Measurements from ENCODE around the gene HIVEP3. TPM values are rescaled to one million over a fixed set of nuclear protein-coding genes. Genes with fewer than 3 reads are reported as not detected.

The HIVEP3 gene
- total and polyA plus RNA-seq, 5 experiments from 2014 or later: 5.5 to 9.8 (median 6.3) TPM

DNA sequence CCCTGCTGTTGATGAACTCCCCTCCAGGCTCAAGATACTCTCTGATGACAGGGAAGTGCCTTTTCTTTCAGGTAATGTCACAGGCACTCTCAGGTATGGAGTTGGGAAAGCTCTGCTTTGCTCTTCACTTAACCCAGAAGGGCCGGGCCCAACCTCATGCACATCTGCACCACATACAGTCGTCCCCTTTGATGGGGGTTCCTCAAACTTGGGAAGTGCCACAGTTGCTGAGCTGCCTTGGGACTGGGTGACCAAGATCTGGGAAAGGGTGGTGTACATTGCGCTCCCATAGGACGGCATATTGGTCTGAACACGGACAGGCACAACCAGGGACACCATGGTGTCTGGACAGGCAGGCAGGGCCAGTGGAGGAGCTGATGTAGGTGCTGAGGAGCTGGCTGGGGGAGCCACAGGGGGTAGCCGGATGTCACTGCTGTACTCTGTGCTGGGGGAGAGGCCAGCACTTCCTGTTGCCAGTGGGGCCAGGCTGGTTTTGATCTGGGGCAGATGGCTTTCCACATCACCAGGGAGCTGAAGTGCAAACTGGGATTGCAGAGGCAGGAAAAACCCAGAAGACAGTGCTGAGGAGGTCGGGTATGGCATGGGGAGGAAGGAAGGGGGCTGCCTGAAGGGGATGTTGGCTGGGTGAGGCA lies 338.1 kb downstream of the HIVEP3 start:
- DNase-seq: no peak
- no peaks in the 10 kb centered on the region for H3K27me3 Mint-ChIP-seq
- ATAC-seq: no peak
- POLR2A ChIA-PET: interaction anchor here (0.6 kb wide), 1 partner anchor 580 kb away, joined by 3 read pairs; no protein-coding TSS in a partner anchor
- H3K9me3 Mint-ChIP-seq: no peaks in the 10 kb centered on the region
- no peak overlapping the region for H3K4me3 Mint-ChIP-seq
- H3K27ac Mint-ChIP-seq: peak overlapping the region in 2 of 10 donors; percentile 56 to 77
- peaks cover 0 to 5% (median 3%) of the 10 kb centered on the region in 3 donors for H3K36me3 Mint-ChIP-seq
- H3K4me1 Mint-ChIP-seq: peaks cover 7 to 10% (median 8%) of the 10 kb centered on the region in 4 donors

DNA sequence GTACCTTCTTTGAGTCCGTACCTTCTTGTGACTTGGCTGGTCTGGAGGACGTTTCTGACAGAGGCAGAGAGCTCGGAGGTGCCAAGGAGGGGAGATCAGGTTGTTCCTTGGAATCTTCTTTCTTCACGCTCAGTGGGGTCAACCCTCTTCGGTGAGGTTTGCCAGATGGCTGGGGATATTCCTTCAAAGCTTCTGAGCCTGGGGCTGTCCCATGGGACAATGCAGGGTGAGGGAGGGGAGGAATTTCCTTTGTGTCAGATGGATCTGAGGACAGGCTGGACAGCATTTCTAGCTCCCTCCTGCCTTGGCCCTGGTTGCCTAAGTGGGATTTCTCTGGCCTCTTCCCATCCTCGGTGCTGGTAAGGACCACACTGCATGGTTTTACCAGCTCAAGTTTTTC lies 338.7 kb downstream of the HIVEP3 start:
- Mint-ChIP-seq H3K4me3 (no peak overlapping the region), H3K36me3 (peaks cover 0 to 5% (median 3%) of the 10 kb centered on the region in 3 donors), H3K4me1 (peaks cover 7 to 10% (median 8%) of the 10 kb centered on the region in 4 donors), H3K27me3 (no peaks in the 10 kb centered on the region), H3K27ac (no peak overlapping the region), H3K9me3 (no peaks in the 10 kb centered on the region)
- POLR2A ChIA-PET: no interaction called here
- ATAC-seq: no peak
- no peak for DNase-seq

- POLR2A ChIA-PET: no interaction called here
- Mint-ChIP-seq H3K27ac (no peak overlapping the region), H3K4me3 (no peak overlapping the region), H3K4me1 (peaks cover 7 to 16% (median 14%) of the 10 kb centered on the region in 4 donors), H3K9me3 (no peaks in the 10 kb centered on the region), H3K27me3 (no peaks in the 10 kb centered on the region), H3K36me3 (no peaks in the 10 kb centered on the region)
- ATAC-seq (no peak), DNase-seq (no peak)
These were observed 339.9 kb downstream of the HIVEP3 start for GRCh38 chr1:41578712-41579335.

DNA sequence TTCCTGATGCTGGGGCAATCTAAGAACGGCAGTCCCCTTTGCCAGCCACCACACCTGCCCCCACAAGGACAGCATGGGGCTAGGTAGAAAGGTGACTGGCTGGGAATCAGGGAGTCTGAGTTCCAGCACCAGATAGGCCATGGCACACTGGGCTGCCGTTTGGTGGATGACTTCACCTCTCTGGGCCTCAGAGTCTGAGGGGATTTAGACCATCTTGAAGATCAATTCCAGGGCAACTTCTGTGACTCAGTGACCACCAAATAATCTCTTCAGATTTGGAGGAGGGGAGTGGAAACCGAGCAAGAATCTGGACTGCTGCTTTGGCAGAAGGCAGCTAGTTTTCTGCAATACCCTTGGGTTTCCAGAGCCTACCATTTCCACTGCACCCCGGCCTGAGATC lies 342.1 kb downstream of the HIVEP3 start:
- H3K36me3 Mint-ChIP-seq: no peaks in the 10 kb centered on the region
- peaks cover 10 to 21% (median 15%) of the 10 kb centered on the region in 4 donors for H3K4me1 Mint-ChIP-seq
- no peak overlapping the region for H3K27ac Mint-ChIP-seq
- ATAC-seq (no peak), DNase-seq (no peak)
- H3K9me3 Mint-ChIP-seq: no peaks in the 10 kb centered on the region
- POLR2A ChIA-PET: no interaction called here
- H3K27me3 Mint-ChIP-seq: no peaks in the 10 kb centered on the region
- no peak overlapping the region for H3K4me3 Mint-ChIP-seq

DNA sequence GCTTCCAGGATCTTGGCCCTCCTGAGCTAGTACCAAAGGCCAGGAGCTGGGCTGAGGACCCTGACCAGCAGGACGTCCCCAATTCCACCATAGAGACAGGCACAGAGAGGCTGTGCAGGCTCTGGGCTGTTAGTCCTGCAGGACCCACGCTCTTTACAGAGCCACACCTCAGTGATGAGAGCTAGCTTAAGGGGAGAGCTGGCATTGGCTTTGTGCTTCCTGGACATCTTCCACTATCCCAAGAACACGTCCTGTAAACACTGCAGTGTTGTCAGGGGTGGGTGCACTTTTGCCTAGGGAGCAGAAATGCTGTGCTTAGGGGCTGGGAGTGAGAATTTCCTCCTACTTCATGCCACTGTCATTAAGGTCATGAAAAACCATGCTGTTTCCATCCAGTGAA lies 342.5 kb downstream of the HIVEP3 start:
- no peaks in the 10 kb centered on the region for H3K36me3 Mint-ChIP-seq
- ATAC-seq: no peak
- H3K27me3 Mint-ChIP-seq: no peaks in the 10 kb centered on the region
- no peak overlapping the region for H3K4me3 Mint-ChIP-seq
- DNase-seq: no peak
- H3K4me1 Mint-ChIP-seq: peaks cover 9 to 20% (median 14%) of the 10 kb centered on the region in 4 donors
- H3K27ac Mint-ChIP-seq: no peak overlapping the region
- H3K9me3 Mint-ChIP-seq: no peaks in the 10 kb centered on the region
- POLR2A ChIA-PET: no interaction called here

GRCh38 chr1:41574842-41575241 lies 343.9 kb downstream of the HIVEP3 start:
- ATAC-seq: no peak
- Mint-ChIP-seq H3K27me3 (no peaks in the 10 kb centered on the region), H3K36me3 (no peaks in the 10 kb centered on the region), H3K27ac (no peak overlapping the region), H3K4me3 (no peak overlapping the region), H3K9me3 (no peaks in the 10 kb centered on the region), H3K4me1 (peaks cover 2 to 12% (median 8%) of the 10 kb centered on the region in 4 donors)
- no peak for DNase-seq
- POLR2A ChIA-PET: no interaction called here

GRCh38 chr1:41573785-41574713 lies 344.7 kb downstream of the HIVEP3 start:
- POLR2A ChIA-PET: no interaction called here
- DNase-seq (peak; percentile 55 to 87 (median 77)), ATAC-seq (peak; percentile 98 to 100)
- Mint-ChIP-seq H3K36me3 (no peaks in the 10 kb centered on the region), H3K9me3 (no peaks in the 10 kb centered on the region), H3K4me1 (peaks cover 2 to 12% (median 7%) of the 10 kb centered on the region in 4 donors), H3K27me3 (no peaks in the 10 kb centered on the region), H3K4me3 (no peak overlapping the region), H3K27ac (peak overlapping the region in 1 of 10 donors; percentile 39)

GRCh38 chr1:41573194-41573593 lies 345.5 kb downstream of the HIVEP3 start:
- H3K27ac Mint-ChIP-seq: peak overlapping the region in 1 of 10 donors; percentile 34
- H3K4me3 Mint-ChIP-seq: no peak overlapping the region
- H3K27me3 Mint-ChIP-seq: no peaks in the 10 kb centered on the region
- ATAC-seq: no peak
- POLR2A ChIA-PET: no interaction called here
- DNase-seq: no peak
- H3K36me3 Mint-ChIP-seq: no peaks in the 10 kb centered on the region
- H3K9me3 Mint-ChIP-seq: no peaks in the 10 kb centered on the region
- H3K4me1 Mint-ChIP-seq: peaks cover 2 to 12% (median 7%) of the 10 kb centered on the region in 4 donors

DNA sequence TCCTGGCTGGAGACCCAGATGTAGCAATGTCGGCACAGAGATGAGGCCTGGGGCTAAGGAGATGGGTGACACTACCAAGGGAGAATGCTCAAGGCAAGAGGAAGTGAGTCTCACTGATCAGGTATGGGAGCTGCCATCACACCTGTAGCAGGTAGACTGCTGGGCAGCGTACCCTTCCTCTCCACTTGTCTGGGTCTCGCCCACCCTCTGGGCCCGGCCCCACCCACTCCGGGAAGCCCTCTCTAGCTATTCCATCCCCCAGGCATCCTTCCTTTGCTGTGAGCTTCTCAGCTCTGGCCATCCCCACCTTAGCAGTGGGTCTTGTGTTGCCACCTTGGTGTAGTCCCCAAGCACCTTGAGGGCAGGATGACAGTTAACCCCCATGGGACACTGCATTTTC lies 346.5 kb downstream of the HIVEP3 start:
- Mint-ChIP-seq H3K27me3 (no peaks in the 10 kb centered on the region), H3K36me3 (no peaks in the 10 kb centered on the region), H3K27ac (peak overlapping the region in 2 of 10 donors; percentile 34 to 48), H3K4me1 (peaks cover 2 to 12% (median 7%) of the 10 kb centered on the region in 4 donors), H3K9me3 (no peaks in the 10 kb centered on the region), H3K4me3 (no peak overlapping the region)
- POLR2A ChIA-PET: no interaction called here
- DNase-seq (no peak), ATAC-seq (no peak)

GRCh38 chr1:41571041-41571440 lies 347.7 kb downstream of the HIVEP3 start:
- ATAC-seq: no peak
- Mint-ChIP-seq H3K27ac (no peak overlapping the region), H3K36me3 (no peaks in the 10 kb centered on the region), H3K4me1 (peaks cover 2 to 12% (median 7%) of the 10 kb centered on the region in 4 donors), H3K4me3 (no peak overlapping the region), H3K9me3 (no peaks in the 10 kb centered on the region), H3K27me3 (no peaks in the 10 kb centered on the region)
- POLR2A ChIA-PET: no interaction called here
- no peak for DNase-seq

DNA sequence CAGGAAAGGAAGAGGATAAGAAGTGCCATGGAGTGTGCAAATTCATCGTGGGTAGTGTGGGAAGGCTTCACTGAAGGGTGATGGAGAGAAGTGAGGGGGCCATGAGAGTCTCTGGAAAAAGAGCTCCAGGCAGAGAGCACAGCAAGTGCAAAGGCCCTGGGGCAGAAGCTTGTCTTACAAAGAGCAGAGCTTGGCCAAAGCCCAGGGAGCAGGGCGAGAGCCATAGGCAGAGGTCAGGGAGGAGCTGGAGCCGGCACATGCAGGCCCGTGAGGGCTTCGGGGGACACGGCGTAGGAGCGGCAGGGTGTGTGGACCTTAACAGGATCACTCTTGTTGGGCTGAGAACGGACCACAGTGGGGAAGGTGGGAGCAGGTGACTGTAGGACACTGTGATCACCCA lies 350.5 kb downstream of the HIVEP3 start:
- Mint-ChIP-seq H3K36me3 (no peaks in the 10 kb centered on the region), H3K4me1 (peaks cover 0 to 2% (median 0%) of the 10 kb centered on the region in 4 donors), H3K9me3 (no peaks in the 10 kb centered on the region), H3K4me3 (no peak overlapping the region), H3K27me3 (no peaks in the 10 kb centered on the region), H3K27ac (no peak overlapping the region)
- DNase-seq: no peak
- POLR2A ChIA-PET: no interaction called here
- ATAC-seq: no peak

- H3K4me1 Mint-ChIP-seq: peaks cover 0 to 2% (median 0%) of the 10 kb centered on the region in 4 donors
- no peaks in the 10 kb centered on the region for H3K27me3 Mint-ChIP-seq
- H3K4me3 Mint-ChIP-seq: no peak overlapping the region
- no peaks in the 10 kb centered on the region for H3K9me3 Mint-ChIP-seq
- ATAC-seq (no peak), DNase-seq (no peak)
- H3K36me3 Mint-ChIP-seq: no peaks in the 10 kb centered on the region
- H3K27ac Mint-ChIP-seq: peak overlapping the region in 1 of 10 donors; percentile 37
- POLR2A ChIA-PET: no interaction called here
These were observed 351.8 kb downstream of the HIVEP3 start for GRCh38 chr1:41566969-41567368.

Measured in naive thymus-derived CD8-positive, alpha-beta T cell (primary cell).